ENCODE data around the gene SHOC2. TPM values are rescaled to one million over a fixed set of nuclear protein-coding genes. Genes with fewer than 3 reads are reported as not detected.

The SHOC2 gene
- total and polyA plus RNA-seq, 2 experiments from 2014 or later: 23.3 to 33.3 TPM

DNA sequence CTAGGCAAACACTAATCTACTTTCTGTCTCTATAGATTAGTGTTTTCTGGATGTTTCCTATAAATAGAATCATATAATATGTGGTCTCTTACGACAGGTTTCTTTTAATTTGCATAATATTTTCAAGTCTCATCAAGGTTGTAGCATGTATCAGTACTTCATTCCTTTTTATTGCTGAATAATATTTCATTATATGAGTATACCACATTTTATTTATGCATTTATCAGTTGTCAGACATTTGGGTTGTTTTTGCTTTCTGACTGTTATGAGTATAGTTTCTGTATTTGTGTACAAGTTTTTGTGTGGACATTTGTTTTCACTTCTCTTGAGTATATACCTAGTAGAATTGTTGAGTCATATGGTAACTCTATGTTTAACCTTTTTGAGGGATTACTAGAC, 48.2 kb downstream of the SHOC2 start:
- H3K4me3 ChIP-seq: no peak overlapping the region
- Mint-ChIP-seq H3K9me3 (no peaks in the 10 kb centered on the region), H3K36me3 (ENCODE audit: low read depth) (no peaks in the 10 kb centered on the region), H3K27ac (no peak overlapping the region), H3K4me1 (peaks cover 19% of the 10 kb centered on the region), H3K4me3 (no peak overlapping the region), H3K27me3 (ENCODE audit: insufficient read depth, low read depth, poor library complexity) (no peaks in the 10 kb centered on the region)
- H3K9me2 ChIP-seq (ENCODE audit: insufficient read depth): no peaks in the 10 kb centered on the region
- H3K27me3 ChIP-seq (ENCODE audit: insufficient read depth): no peaks in the 10 kb centered on the region
- no peak overlapping the region for H3K4me2 ChIP-seq
- TF ChIP-seq, protein P1, sequence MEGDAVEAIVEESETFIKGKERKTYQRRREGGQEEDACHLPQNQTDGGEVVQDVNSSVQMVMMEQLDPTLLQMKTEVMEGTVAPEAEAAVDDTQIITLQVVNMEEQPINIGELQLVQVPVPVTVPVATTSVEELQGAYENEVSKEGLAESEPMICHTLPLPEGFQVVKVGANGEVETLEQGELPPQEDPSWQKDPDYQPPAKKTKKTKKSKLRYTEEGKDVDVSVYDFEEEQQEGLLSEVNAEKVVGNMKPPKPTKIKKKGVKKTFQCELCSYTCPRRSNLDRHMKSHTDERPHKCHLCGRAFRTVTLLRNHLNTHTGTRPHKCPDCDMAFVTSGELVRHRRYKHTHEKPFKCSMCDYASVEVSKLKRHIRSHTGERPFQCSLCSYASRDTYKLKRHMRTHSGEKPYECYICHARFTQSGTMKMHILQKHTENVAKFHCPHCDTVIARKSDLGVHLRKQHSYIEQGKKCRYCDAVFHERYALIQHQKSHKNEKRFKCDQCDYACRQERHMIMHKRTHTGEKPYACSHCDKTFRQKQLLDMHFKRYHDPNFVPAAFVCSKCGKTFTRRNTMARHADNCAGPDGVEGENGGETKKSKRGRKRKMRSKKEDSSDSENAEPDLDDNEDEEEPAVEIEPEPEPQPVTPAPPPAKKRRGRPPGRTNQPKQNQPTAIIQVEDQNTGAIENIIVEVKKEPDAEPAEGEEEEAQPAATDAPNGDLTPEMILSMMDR (conservative IDR thresholded peaks at IDR 0.05; ENCODE audit: low read depth in 2 of 2): no peak
- TF ChIP-seq, protein P2, sequence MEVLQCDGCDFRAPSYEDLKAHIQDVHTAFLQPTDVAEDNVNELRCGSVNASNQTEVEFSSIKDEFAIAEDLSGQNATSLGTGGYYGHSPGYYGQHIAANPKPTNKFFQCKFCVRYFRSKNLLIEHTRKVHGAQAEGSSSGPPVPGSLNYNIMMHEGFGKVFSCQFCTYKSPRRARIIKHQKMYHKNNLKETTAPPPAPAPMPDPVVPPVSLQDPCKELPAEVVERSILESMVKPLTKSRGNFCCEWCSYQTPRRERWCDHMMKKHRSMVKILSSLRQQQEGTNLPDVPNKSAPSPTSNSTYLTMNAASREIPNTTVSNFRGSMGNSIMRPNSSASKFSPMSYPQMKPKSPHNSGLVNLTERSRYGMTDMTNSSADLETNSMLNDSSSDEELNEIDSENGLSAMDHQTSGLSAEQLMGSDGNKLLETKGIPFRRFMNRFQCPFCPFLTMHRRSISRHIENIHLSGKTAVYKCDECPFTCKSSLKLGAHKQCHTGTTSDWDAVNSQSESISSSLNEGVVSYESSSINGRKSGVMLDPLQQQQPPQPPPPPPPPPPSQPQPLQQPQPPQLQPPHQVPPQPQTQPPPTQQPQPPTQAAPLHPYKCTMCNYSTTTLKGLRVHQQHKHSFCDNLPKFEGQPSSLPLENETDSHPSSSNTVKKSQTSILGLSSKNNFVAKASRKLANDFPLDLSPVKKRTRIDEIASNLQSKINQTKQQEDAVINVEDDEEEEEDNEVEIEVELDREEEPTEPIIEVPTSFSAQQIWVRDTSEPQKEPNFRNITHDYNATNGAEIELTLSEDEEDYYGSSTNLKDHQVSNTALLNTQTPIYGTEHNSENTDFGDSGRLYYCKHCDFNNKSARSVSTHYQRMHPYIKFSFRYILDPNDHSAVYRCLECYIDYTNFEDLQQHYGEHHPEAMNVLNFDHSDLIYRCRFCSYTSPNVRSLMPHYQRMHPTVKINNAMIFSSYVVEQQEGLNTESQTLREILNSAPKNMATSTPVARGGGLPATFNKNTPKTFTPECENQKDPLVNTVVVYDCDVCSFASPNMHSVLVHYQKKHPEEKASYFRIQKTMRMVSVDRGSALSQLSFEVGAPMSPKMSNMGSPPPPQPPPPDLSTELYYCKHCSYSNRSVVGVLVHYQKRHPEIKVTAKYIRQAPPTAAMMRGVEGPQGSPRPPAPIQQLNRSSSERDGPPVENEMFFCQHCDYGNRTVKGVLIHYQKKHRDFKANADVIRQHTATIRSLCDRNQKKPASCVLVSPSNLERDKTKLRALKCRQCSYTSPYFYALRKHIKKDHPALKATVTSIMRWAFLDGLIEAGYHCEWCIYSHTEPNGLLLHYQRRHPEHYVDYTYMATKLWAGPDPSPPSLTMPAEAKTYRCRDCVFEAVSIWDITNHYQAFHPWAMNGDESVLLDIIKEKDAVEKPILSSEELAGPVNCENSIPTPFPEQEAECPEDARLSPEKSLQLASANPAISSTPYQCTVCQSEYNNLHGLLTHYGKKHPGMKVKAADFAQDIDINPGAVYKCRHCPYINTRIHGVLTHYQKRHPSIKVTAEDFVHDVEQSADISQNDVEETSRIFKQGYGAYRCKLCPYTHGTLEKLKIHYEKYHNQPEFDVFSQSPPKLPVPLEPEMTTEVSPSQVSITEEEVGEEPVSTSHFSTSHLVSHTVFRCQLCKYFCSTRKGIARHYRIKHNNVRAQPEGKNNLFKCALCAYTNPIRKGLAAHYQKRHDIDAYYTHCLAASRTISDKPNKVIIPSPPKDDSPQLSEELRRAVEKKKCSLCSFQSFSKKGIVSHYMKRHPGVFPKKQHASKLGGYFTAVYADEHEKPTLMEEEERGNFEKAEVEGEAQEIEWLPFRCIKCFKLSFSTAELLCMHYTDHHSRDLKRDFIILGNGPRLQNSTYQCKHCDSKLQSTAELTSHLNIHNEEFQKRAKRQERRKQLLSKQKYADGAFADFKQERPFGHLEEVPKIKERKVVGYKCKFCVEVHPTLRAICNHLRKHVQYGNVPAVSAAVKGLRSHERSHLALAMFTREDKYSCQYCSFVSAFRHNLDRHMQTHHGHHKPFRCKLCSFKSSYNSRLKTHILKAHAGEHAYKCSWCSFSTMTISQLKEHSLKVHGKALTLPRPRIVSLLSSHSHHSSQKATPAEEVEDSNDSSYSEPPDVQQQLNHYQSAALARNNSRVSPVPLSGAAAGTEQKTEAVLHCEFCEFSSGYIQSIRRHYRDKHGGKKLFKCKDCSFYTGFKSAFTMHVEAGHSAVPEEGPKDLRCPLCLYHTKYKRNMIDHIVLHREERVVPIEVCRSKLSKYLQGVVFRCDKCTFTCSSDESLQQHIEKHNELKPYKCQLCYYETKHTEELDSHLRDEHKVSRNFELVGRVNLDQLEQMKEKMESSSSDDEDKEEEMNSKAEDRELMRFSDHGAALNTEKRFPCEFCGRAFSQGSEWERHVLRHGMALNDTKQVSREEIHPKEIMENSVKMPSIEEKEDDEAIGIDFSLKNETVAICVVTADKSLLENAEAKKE (CRISPR knock-in tag; IDR thresholded peaks at IDR 0.05): no peak
- TF ChIP-seq JUNB (IDR thresholded peaks at IDR 0.05; ENCODE audit: unreplicated experiment): no peak
- no peak for TF ChIP-seq EZH2phosphoT487 (IDR thresholded peaks at IDR 0.05; ENCODE audit: unreplicated experiment)
- TF ChIP-seq CREB1 (CRISPR knock-in tag; IDR thresholded peaks at IDR 0.05; ENCODE audit: low read depth): no peak
- TF ChIP-seq, protein P3, sequence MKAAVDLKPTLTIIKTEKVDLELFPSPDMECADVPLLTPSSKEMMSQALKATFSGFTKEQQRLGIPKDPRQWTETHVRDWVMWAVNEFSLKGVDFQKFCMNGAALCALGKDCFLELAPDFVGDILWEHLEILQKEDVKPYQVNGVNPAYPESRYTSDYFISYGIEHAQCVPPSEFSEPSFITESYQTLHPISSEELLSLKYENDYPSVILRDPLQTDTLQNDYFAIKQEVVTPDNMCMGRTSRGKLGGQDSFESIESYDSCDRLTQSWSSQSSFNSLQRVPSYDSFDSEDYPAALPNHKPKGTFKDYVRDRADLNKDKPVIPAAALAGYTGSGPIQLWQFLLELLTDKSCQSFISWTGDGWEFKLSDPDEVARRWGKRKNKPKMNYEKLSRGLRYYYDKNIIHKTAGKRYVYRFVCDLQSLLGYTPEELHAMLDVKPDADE (IDR thresholded peaks at IDR 0.05): no peak
- TF ChIP-seq STAT1 (IDR thresholded peaks at IDR 0.05; ENCODE audit: unreplicated experiment): no peak
- no peak for TF ChIP-seq EZH2 (IDR thresholded peaks at IDR 0.05; ENCODE audit: low read depth, unreplicated experiment)
- no peak for TF ChIP-seq POLR2AphosphoS5 (IDR thresholded peaks at IDR 0.05; ENCODE audit: low read depth)
- TF ChIP-seq, protein P4, sequence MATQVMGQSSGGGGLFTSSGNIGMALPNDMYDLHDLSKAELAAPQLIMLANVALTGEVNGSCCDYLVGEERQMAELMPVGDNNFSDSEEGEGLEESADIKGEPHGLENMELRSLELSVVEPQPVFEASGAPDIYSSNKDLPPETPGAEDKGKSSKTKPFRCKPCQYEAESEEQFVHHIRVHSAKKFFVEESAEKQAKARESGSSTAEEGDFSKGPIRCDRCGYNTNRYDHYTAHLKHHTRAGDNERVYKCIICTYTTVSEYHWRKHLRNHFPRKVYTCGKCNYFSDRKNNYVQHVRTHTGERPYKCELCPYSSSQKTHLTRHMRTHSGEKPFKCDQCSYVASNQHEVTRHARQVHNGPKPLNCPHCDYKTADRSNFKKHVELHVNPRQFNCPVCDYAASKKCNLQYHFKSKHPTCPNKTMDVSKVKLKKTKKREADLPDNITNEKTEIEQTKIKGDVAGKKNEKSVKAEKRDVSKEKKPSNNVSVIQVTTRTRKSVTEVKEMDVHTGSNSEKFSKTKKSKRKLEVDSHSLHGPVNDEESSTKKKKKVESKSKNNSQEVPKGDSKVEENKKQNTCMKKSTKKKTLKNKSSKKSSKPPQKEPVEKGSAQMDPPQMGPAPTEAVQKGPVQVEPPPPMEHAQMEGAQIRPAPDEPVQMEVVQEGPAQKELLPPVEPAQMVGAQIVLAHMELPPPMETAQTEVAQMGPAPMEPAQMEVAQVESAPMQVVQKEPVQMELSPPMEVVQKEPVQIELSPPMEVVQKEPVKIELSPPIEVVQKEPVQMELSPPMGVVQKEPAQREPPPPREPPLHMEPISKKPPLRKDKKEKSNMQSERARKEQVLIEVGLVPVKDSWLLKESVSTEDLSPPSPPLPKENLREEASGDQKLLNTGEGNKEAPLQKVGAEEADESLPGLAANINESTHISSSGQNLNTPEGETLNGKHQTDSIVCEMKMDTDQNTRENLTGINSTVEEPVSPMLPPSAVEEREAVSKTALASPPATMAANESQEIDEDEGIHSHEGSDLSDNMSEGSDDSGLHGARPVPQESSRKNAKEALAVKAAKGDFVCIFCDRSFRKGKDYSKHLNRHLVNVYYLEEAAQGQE (IDR thresholded peaks at IDR 0.05; ENCODE audit: unreplicated experiment): no peak
- no peak for TF ChIP-seq ZNF114 (CRISPR knock-in tag; IDR thresholded peaks at IDR 0.05)
- TF ChIP-seq ZNF331 (CRISPR knock-in tag; IDR thresholded peaks at IDR 0.05; ENCODE audit: low read depth): no peak
- TF ChIP-seq NANOG (IDR thresholded peaks at IDR 0.05; ENCODE audit: borderline replicate concordance): no peak
- H3K36me3 ChIP-seq (ENCODE audit: insufficient read depth): no peaks in the 10 kb centered on the region
- peaks cover 9% of the 10 kb centered on the region for H3K4me1 ChIP-seq (ENCODE audit: insufficient read depth)
- H4K20me1 ChIP-seq (replicated peaks; ENCODE audit: insufficient read depth): peaks cover 15% of the 10 kb centered on the region
- no peak for DNase-seq (ENCODE audit: low spot score)
- no peak overlapping the region for H3K27ac ChIP-seq (ENCODE audit: low read depth)
- no peaks in the 10 kb centered on the region for H3F3A ChIP-seq (replicated peaks; ENCODE audit: low read depth)
- no peak overlapping the region for H2AFZ ChIP-seq
- H3K79me2 ChIP-seq (replicated peaks; ENCODE audit: insufficient read depth): peaks cover 94% of the 10 kb centered on the region
- no peak for ATAC-seq
